HCT116 (cell line): Measurements from ENCODE around the gene KRT26.

Source experiments
- EGR1 ChIP-seq: IDR thresholded peaks from 2 replicates; pipeline ENCODE4 v1.6.1; 2012; ENCODE audit warnings: low read depth
- EZH2phosphoT487 ChIP-seq: fragments of 200-600 bp; IDR thresholded peaks from 2 replicates; pipeline ENCODE4 v1.6.1; 2018; ENCODE audit warnings: antibody characterized with exemption, borderline replicate concordance
- JUND ChIP-seq: IDR thresholded peaks from 2 replicates; pipeline ENCODE4 v1.6.1; 2012
- POLR2A ChIP-seq: IDR thresholded peaks from 2 replicates; pipeline ENCODE4 v1.7.0; 2011; ENCODE audit warnings: borderline replicate concordance; ENCODE audit not compliant: insufficient read depth, insufficient read length; ENCODE audit errors: extremely low read depth
- SP1 ChIP-seq: IDR thresholded peaks from 2 replicates; pipeline ENCODE4 v1.6.1; 2012; ENCODE audit warnings: low read depth
- SRF ChIP-seq: IDR thresholded peaks from 2 replicates; pipeline ENCODE4 v1.6.1; 2012; ENCODE audit warnings: low read depth
- TCF7L2 ChIP-seq: IDR thresholded peaks from 2 replicates; pipeline ENCODE4 v1.7.0; 2011; ENCODE audit warnings: borderline replicate concordance, inconsistent platforms; ENCODE audit not compliant: insufficient read depth, insufficient read length; ENCODE audit errors: extremely low read depth
- ZNF274 ChIP-seq: fragments of 200-500 bp; sonication (Bioruptor generic); IDR thresholded peaks from 2 replicates; pipeline ENCODE4 v1.6.1; 2014; ENCODE audit warnings: mild to moderate bottlenecking, low read depth, low read length, inconsistent platforms
- TF ChIP-seq, protein P1 (sequence below): IDR thresholded peaks from 2 replicates; pipeline ENCODE4 v1.6.1; 2011; ENCODE audit warnings: mild to moderate bottlenecking, low read length, moderate library complexity; ENCODE audit not compliant: insufficient replicate concordance; ENCODE audit errors: extremely low read depth
- TF ChIP-seq, protein P2 (sequence below), 3 experiments: fragments of 200-600 bp in 1 of 3; sonication (generic) in 1 of 3; IDR thresholded peaks in 2 of 3; conservative IDR thresholded peaks in 1 of 3; 2 replicates each; pipeline ENCODE4 v1.5.1; 2012 to 2017; ENCODE audit warnings: low read depth in 2 of 3, low read length in 2 of 3, antibody characterized with exemption in 1 of 3, borderline replicate concordance in 1 of 3, control low read depth in 1 of 3, mild to moderate bottlenecking in 1 of 3, mixed read lengths in 1 of 3, mixed run types in 1 of 3, moderate library complexity in 1 of 3; ENCODE audit not compliant: insufficient read depth in 1 of 3
- TF ChIP-seq, protein P3 (sequence below): IDR thresholded peaks from 2 replicates; pipeline ENCODE4 v1.6.1; 2012; ENCODE audit warnings: low read depth
- TF ChIP-seq, protein P4 (sequence below): IDR thresholded peaks from 2 replicates; pipeline ENCODE4 v1.6.1; 2012

DNA sequence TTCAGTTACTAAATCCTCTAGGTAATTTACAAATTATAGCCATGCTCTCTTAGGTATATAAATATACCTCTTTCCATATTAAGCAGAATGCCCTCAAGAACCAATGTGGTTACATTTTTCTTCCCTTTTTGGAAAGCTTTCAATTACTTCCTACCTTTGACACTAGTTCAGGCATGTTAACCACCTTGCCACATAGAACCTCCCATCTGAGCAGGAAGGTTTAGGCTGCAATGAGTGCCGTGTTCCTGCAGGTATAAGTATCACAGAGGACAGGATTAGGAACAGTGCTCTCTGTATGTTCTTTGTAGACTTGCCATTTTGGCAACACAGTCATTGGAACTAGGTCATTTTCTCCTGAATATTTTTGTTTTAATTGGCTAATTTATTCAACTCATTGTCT, 37.0 kb downstream of the KRT26 start:
- TF ChIP-seq, protein P1, sequence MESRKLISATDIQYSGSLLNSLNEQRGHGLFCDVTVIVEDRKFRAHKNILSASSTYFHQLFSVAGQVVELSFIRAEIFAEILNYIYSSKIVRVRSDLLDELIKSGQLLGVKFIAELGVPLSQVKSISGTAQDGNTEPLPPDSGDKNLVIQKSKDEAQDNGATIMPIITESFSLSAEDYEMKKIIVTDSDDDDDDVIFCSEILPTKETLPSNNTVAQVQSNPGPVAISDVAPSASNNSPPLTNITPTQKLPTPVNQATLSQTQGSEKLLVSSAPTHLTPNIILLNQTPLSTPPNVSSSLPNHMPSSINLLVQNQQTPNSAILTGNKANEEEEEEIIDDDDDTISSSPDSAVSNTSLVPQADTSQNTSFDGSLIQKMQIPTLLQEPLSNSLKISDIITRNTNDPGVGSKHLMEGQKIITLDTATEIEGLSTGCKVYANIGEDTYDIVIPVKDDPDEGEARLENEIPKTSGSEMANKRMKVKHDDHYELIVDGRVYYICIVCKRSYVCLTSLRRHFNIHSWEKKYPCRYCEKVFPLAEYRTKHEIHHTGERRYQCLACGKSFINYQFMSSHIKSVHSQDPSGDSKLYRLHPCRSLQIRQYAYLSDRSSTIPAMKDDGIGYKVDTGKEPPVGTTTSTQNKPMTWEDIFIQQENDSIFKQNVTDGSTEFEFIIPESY, result no peak
- TF ChIP-seq POLR2A (no peak), SRF (no peak), SP1 (no peak), EZH2phosphoT487 (no peak), TCF7L2 (no peak), ZNF274 (no peak), JUND (no peak), EGR1 (no peak)
- TF ChIP-seq, protein P2, sequence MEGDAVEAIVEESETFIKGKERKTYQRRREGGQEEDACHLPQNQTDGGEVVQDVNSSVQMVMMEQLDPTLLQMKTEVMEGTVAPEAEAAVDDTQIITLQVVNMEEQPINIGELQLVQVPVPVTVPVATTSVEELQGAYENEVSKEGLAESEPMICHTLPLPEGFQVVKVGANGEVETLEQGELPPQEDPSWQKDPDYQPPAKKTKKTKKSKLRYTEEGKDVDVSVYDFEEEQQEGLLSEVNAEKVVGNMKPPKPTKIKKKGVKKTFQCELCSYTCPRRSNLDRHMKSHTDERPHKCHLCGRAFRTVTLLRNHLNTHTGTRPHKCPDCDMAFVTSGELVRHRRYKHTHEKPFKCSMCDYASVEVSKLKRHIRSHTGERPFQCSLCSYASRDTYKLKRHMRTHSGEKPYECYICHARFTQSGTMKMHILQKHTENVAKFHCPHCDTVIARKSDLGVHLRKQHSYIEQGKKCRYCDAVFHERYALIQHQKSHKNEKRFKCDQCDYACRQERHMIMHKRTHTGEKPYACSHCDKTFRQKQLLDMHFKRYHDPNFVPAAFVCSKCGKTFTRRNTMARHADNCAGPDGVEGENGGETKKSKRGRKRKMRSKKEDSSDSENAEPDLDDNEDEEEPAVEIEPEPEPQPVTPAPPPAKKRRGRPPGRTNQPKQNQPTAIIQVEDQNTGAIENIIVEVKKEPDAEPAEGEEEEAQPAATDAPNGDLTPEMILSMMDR (IDR thresholded peaks at IDR 0.05 in 2 of 3, conservative IDR thresholded peaks at IDR 0.05 in 1 of 3; ENCODE audit: borderline replicate concordance in 1 of 3, insufficient read depth in 1 of 3, low read depth in 2 of 3, low read length in 2 of 3), result no peak
- TF ChIP-seq, protein P3, sequence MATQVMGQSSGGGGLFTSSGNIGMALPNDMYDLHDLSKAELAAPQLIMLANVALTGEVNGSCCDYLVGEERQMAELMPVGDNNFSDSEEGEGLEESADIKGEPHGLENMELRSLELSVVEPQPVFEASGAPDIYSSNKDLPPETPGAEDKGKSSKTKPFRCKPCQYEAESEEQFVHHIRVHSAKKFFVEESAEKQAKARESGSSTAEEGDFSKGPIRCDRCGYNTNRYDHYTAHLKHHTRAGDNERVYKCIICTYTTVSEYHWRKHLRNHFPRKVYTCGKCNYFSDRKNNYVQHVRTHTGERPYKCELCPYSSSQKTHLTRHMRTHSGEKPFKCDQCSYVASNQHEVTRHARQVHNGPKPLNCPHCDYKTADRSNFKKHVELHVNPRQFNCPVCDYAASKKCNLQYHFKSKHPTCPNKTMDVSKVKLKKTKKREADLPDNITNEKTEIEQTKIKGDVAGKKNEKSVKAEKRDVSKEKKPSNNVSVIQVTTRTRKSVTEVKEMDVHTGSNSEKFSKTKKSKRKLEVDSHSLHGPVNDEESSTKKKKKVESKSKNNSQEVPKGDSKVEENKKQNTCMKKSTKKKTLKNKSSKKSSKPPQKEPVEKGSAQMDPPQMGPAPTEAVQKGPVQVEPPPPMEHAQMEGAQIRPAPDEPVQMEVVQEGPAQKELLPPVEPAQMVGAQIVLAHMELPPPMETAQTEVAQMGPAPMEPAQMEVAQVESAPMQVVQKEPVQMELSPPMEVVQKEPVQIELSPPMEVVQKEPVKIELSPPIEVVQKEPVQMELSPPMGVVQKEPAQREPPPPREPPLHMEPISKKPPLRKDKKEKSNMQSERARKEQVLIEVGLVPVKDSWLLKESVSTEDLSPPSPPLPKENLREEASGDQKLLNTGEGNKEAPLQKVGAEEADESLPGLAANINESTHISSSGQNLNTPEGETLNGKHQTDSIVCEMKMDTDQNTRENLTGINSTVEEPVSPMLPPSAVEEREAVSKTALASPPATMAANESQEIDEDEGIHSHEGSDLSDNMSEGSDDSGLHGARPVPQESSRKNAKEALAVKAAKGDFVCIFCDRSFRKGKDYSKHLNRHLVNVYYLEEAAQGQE, result no peak
- TF ChIP-seq, protein P4, sequence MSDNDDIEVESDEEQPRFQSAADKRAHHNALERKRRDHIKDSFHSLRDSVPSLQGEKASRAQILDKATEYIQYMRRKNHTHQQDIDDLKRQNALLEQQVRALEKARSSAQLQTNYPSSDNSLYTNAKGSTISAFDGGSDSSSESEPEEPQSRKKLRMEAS, result no peak
